Smooth muscle cell of the brain vasculature (primary cell): ENCODE results near the gene GALNTL6.
"Not testable (repeated sequence)": the region's sequence is repeated elsewhere in the genome, so short reads cannot be mapped to it uniquely, and the experiment has no call there.

Source experiments
- DNase-seq: peaks from one replicate; pipeline ENCODE4 v3.0.0-alpha.2; 2012; ENCODE audit warnings: low read depth, low spot score

GALNTL6 gene

GRCh38 chr4:172865531-172866127 is 1052.4 kb downstream of the GALNTL6 start:
- DNase-seq = no peak

GRCh38 chr4:172866421-172866820 is 1053.2 kb downstream of the GALNTL6 start:
- DNase-seq = no peak

GRCh38 chr4:172867835-172868234 is 1054.6 kb downstream of the GALNTL6 start:
- DNase-seq = no peak

- no peak for DNase-seq
These were observed 1055.1 kb downstream of the GALNTL6 start for GRCh38 chr4:172868271-172868670.

- no peak for DNase-seq
These were observed 1056.5 kb downstream of the GALNTL6 start for GRCh38 chr4:172869621-172870268.

GRCh38 chr4:172871381-172871780 is 1058.2 kb downstream of the GALNTL6 start:
- no peak for DNase-seq

- DNase-seq = no peak
These were observed 1061.7 kb downstream of the GALNTL6 start for GRCh38 chr4:172874944-172875343.

GRCh38 chr4:172876394-172876793 is 1063.2 kb downstream of the GALNTL6 start:
- no peak for DNase-seq

GRCh38 chr4:172881645-172882044 is 1068.4 kb downstream of the GALNTL6 start:
- no peak for DNase-seq

GRCh38 chr4:172887358-172887757 is 1074.2 kb downstream of the GALNTL6 start:
- DNase-seq = not testable (repeated sequence)

GRCh38 chr4:172887959-172888358 is 1074.8 kb downstream of the GALNTL6 start:
- DNase-seq = no peak

- DNase-seq = no peak
These were observed 1079.1 kb downstream of the GALNTL6 start for GRCh38 chr4:172892300-172892699.

GRCh38 chr4:172895699-172896098 is 1082.5 kb downstream of the GALNTL6 start:
- DNase-seq = no peak

- DNase-seq = no peak
These were observed 1083.8 kb downstream of the GALNTL6 start for GRCh38 chr4:172897046-172897445.

- DNase-seq = no peak
These were observed 1085.5 kb downstream of the GALNTL6 start for GRCh38 chr4:172898715-172899114.

- DNase-seq = no peak
These were observed 1086.7 kb downstream of the GALNTL6 start for GRCh38 chr4:172899861-172900260.

- no peak for DNase-seq
These were observed 1087.7 kb downstream of the GALNTL6 start for GRCh38 chr4:172900900-172901299.

GRCh38 chr4:172912468-172912867 is 1099.3 kb downstream of the GALNTL6 start:
- DNase-seq = not testable (repeated sequence)

- not testable (repeated sequence) for DNase-seq
These were observed 1104.2 kb downstream of the GALNTL6 start for GRCh38 chr4:172917403-172917802.

GRCh38 chr4:172919269-172919668 is 1106.1 kb downstream of the GALNTL6 start:
- DNase-seq = no peak

GRCh38 chr4:172927096-172927814 is 1114.1 kb downstream of the GALNTL6 start:
- DNase-seq = no peak

GRCh38 chr4:172928347-172928746 is 1115.1 kb downstream of the GALNTL6 start:
- no peak for DNase-seq
